Hepatocyte (in vitro differentiated cells): ENCODE data around the gene NR3C2. TPM values are rescaled to one million over a fixed set of nuclear protein-coding genes. Genes with fewer than 3 reads are reported as not detected.

Experiments
- DNase-seq: peaks from one replicate; pipeline ENCODE4 v3.0.0-alpha.2; 2016; ENCODE audit warnings: low spot score
- H2AFZ ChIP-seq: fragments of 200-600 bp; sonication (generic); 2 replicates; pipeline ENCODE4 v1.6.0; 2016; ENCODE audit warnings: antibody characterized with exemption, mild to moderate bottlenecking
- H3K27ac ChIP-seq: fragments of 200-600 bp; sonication (generic); 2 replicates; pipeline ENCODE4 v1.5.1; 2016; ENCODE audit warnings: mild to moderate bottlenecking
- H3K27me3 ChIP-seq: fragments of 200-600 bp; sonication (generic); 2 replicates; pipeline ENCODE4 v1.6.1; 2016
- H3K36me3 ChIP-seq: fragments of 200-600 bp; sonication (generic); replicated peaks from 2 replicates; pipeline ENCODE4 v1.5.1; 2016; ENCODE audit warnings: low read depth; ENCODE audit not compliant: insufficient read depth
- H3K4me1 ChIP-seq: fragments of 200-600 bp; sonication (generic); 2 replicates; pipeline ENCODE4 v1.5.1; 2016; ENCODE audit warnings: mild to moderate bottlenecking, moderate library complexity; ENCODE audit not compliant: insufficient read depth
- H3K4me2 ChIP-seq: fragments of 200-600 bp; sonication (generic); 2 replicates; pipeline ENCODE4 v1.6.0; 2016
- H3K4me3 ChIP-seq: fragments of 200-600 bp; sonication (generic); 2 replicates; pipeline ENCODE4 v1.5.1; 2016; ENCODE audit warnings: mild to moderate bottlenecking
- H3K79me2 ChIP-seq: fragments of 200-600 bp; sonication (generic); 2 replicates; pipeline ENCODE4 v1.6.0; 2017; ENCODE audit warnings: mild to moderate bottlenecking
- H3K9me2 ChIP-seq: fragments of 200-600 bp; sonication (generic); replicated peaks from 2 replicates; pipeline ENCODE4 v1.6.0; 2017; ENCODE audit warnings: mild to moderate bottlenecking; ENCODE audit not compliant: insufficient read depth
- H3K9me3 ChIP-seq: fragments of 200-600 bp; sonication (generic); 2 replicates; pipeline ENCODE4 v1.5.1; 2016; ENCODE audit warnings: low read depth, mild to moderate bottlenecking
- H4K20me1 ChIP-seq: fragments of 200-600 bp; sonication (generic); 2 replicates; pipeline ENCODE4 v1.6.0; 2016; ENCODE audit warnings: mild to moderate bottlenecking; ENCODE audit not compliant: insufficient read depth, poor library complexity, severe bottlenecking
- EZH2 ChIP-seq: fragments of 200-600 bp; sonication (generic); IDR thresholded peaks from 2 replicates; pipeline ENCODE4 v1.6.1; 2016; ENCODE audit warnings: antibody characterized with exemption, mild to moderate bottlenecking, borderline replicate concordance
- EZH2phosphoT487 ChIP-seq: fragments of 200-600 bp; sonication (generic); IDR thresholded peaks from one replicate; pipeline ENCODE4 v1.6.1; 2018; ENCODE audit warnings: antibody characterized with exemption, mild to moderate bottlenecking, low read depth, moderate library complexity; ENCODE audit not compliant: unreplicated experiment, severe bottlenecking
- WGBS: methylation state at CpG from one replicate; pipeline ENCODE4 v1.1.6; 2016; ENCODE audit warnings: low lambda C conversion rate; ENCODE audit errors: missing lambda C conversion rate; 5-methylcytosine and 5-hydroxymethylcytosine counted together
- polyA plus RNA-seq: library from polyadenylated mRNA; unstranded; fragments of >200 nt; fragmentation: Nextera tagmentation; extraction: Ambion mirVana; gene quantifications from 2 replicates; pipeline ENCODE4 v1.2.1, GENCODE V29; 2016
- total RNA-seq: library from RNA; depleted of rRNA; stranded (reverse); fragments of >200 nt; gene quantifications from 2 replicates; pipeline ENCODE4 v1.2.3, GENCODE V29; 2014
- TF ChIP-seq, protein P1 (sequence below): fragments of 200-600 bp; sonication (generic); IDR thresholded peaks from 2 replicates; pipeline ENCODE4 v1.5.1; 2016; ENCODE audit warnings: antibody characterized with exemption, mild to moderate bottlenecking; ENCODE audit not compliant: poor library complexity

NR3C2 gene
- total and polyA plus RNA-seq, 2 experiments from 2014 or later = 2.3 to 7.1 TPM

DNA sequence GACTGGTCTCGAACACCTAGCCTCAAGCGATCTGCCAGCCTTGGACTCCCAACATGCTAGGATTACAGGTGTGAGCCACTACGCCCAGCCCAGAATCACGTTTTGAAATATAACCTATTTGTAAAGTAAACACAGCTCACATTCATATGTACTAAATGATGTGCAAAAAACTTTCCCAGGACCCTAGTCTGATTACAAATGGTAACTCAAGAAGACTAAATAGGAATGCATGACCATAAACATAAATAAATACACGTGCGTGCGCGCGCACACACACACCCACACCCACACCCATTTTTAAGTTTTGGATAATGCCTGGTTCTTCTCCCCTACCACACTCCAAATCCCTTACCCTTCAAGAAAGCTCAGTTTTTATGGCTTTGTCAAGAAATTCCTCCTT is 163.9 kb downstream of the NR3C2 start:
- TF ChIP-seq EZH2phosphoT487 (no peak), EZH2 (no peak)
- TF ChIP-seq, protein P1, sequence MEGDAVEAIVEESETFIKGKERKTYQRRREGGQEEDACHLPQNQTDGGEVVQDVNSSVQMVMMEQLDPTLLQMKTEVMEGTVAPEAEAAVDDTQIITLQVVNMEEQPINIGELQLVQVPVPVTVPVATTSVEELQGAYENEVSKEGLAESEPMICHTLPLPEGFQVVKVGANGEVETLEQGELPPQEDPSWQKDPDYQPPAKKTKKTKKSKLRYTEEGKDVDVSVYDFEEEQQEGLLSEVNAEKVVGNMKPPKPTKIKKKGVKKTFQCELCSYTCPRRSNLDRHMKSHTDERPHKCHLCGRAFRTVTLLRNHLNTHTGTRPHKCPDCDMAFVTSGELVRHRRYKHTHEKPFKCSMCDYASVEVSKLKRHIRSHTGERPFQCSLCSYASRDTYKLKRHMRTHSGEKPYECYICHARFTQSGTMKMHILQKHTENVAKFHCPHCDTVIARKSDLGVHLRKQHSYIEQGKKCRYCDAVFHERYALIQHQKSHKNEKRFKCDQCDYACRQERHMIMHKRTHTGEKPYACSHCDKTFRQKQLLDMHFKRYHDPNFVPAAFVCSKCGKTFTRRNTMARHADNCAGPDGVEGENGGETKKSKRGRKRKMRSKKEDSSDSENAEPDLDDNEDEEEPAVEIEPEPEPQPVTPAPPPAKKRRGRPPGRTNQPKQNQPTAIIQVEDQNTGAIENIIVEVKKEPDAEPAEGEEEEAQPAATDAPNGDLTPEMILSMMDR = no peak
- no peaks in the 10 kb centered on the region for H4K20me1 ChIP-seq
- peaks cover 5% of the 10 kb centered on the region for H3K4me1 ChIP-seq
- H3K36me3 ChIP-seq = no peaks in the 10 kb centered on the region
- WGBS = 94% methylated on average over 9 of the region's 9 CpGs
- H3K9me2 ChIP-seq = no peaks in the 10 kb centered on the region
- no peak overlapping the region for H2AFZ ChIP-seq
- H3K27me3 ChIP-seq = no peaks in the 10 kb centered on the region
- no peak overlapping the region for H3K27ac ChIP-seq
- no peaks in the 10 kb centered on the region for H3K79me2 ChIP-seq
- no peak overlapping the region for H3K4me2 ChIP-seq
- DNase-seq = no peak
- no peaks in the 10 kb centered on the region for H3K9me3 ChIP-seq
- H3K4me3 ChIP-seq = no peak overlapping the region

DNA sequence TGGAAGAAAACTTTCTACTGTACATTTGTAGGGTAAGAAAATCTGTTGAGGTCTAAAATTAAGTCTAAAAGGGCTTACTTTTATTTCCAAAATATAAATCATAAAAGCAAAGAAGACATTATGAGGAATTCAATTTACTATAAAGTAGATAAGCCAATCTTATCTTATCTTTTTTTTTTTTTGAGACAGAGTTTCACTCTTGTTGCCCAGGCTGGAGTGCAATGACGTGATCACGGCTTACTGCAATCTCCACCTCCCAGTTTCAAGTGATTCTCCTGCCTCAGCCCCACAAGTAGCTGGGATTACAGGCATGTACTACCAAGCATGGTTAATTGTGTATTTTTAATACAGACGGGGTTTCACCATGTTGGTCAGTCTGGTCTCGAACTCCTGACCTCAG is 166.9 kb downstream of the NR3C2 start:
- Histone ChIP-seq H3K4me2 (no peak overlapping the region), H3K9me2 (no peaks in the 10 kb centered on the region), H3K9me3 (no peaks in the 10 kb centered on the region), H2AFZ (no peak overlapping the region), H3K79me2 (no peaks in the 10 kb centered on the region), H3K36me3 (no peaks in the 10 kb centered on the region), H3K4me3 (no peak overlapping the region), H3K27ac (peak overlapping the region; percentile 30), H3K4me1 (no peaks in the 10 kb centered on the region), H3K27me3 (no peaks in the 10 kb centered on the region), H4K20me1 (no peaks in the 10 kb centered on the region)
- TF ChIP-seq EZH2phosphoT487 (no peak), EZH2 (no peak)
- TF ChIP-seq, protein P1 = no peak
- DNase-seq = no peak
- whole genome bisulfite sequencing = 54% methylated on average over 4 of the region's 4 CpGs

DNA sequence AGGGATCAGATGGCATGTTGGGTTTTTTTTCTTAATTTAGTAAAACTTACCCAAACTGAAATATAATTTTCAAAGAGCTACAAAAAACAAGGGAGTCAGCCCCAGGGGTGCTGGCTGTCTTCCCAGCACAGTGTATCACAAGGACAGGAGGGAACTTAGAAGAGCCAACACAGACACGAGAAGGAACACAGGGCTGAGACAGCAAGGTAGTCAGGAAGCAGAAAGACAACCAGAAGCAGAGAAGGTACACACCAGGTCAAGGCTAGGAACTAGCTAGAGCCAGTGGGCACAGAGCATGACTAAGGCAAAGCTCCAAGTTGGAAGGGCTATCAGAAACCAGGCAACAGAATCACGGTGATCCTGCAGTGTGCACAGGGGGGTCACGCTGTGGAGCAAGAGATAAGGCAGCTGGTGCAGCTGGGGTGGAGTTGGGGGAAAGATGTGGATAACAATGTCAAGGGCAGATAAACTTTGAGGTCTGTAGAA is 168.7 kb downstream of the NR3C2 start:
- peak; percentile 18 for DNase-seq
- Histone ChIP-seq H4K20me1 (no peaks in the 10 kb centered on the region), H3K4me3 (no peak overlapping the region), H3K27ac (peak overlapping the region; percentile 19), H3K9me2 (no peaks in the 10 kb centered on the region), H3K27me3 (no peaks in the 10 kb centered on the region), H3K79me2 (no peaks in the 10 kb centered on the region), H3K36me3 (no peaks in the 10 kb centered on the region), H3K4me2 (peak overlapping the region; percentile 52), H2AFZ (no peak overlapping the region), H3K4me1 (no peaks in the 10 kb centered on the region), H3K9me3 (no peaks in the 10 kb centered on the region)
- TF ChIP-seq EZH2 = no peak
- 55% methylated on average over 3 of the region's 3 CpGs for WGBS

DNA sequence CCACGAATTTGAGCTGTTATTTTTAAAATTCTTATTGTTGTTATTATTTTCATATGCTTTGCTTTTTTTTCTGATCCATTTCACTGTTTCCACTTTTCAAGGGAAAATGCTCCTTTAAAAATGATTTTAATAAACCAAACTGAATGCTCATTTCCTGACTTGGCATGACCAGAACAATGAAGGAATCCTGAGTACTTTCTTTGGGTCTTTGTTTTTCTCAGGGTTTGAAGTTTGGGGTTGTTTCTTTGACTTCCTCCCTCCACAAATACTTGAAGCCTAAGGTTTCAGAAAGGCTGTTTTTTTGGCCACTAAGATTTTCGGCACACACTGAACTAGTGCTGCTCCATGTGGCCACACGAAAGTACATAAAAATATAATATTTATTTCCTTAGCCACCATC is 171.0 kb downstream of the NR3C2 start:
- no peak for DNase-seq
- Histone ChIP-seq H4K20me1 (no peaks in the 10 kb centered on the region), H3K9me2 (no peaks in the 10 kb centered on the region), H3K27ac (no peak overlapping the region), H3K4me3 (no peak overlapping the region), H3K79me2 (no peaks in the 10 kb centered on the region), H3K36me3 (no peaks in the 10 kb centered on the region), H3K27me3 (no peaks in the 10 kb centered on the region), H2AFZ (no peak overlapping the region), H3K4me2 (no peak overlapping the region), H3K4me1 (no peaks in the 10 kb centered on the region), H3K9me3 (no peaks in the 10 kb centered on the region)
- WGBS = 88% methylated on average over 3 of the region's 3 CpGs
- TF ChIP-seq EZH2phosphoT487 = no peak
- TF ChIP-seq, protein P1 = no peak
- no peak for TF ChIP-seq EZH2
